Measurements from ENCODE around the gene RXRA.

DNA sequence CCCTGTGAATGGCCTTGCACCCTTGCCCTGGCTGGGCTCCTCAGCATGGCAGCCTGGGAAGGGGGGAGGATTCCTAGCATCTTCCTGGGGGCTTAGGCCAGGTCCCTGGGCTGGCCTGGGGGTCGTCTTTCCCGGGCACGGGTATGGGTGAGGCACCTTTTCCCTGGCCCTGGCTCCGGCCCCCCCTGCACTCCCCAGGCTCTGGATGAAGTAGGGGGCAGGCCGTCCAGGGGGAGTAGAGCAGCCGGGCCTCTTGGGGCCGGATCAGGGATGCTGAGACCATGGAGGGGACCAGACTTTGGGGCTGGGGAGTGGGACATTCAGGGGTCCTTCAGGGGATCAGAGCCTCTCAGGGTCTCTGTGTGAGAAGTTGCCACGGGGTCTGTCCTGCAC, 6.6 kb downstream of the RXRA start:
- no peak for TF ChIP-seq EZH2 (IDR thresholded peaks at IDR 0.05)
- no peak for TF ChIP-seq POLR2AphosphoS5 (IDR thresholded peaks at IDR 0.05; ENCODE audit: borderline replicate concordance, low read depth, low read length)
